RWPE2 (cell line): ENCODE measurements around the gene OSBPL2.

Experiments used
- ATAC-seq: fragments of 200-7000 bp; cut with Tn5 transposase; 3 replicates; pipeline ENCODE4 v1.9.1; 2021; ENCODE audit warnings: low read depth
- DNase-seq: peaks from one replicate; pipeline ENCODE4 v3.0.0-alpha.2; 2020; ENCODE audit warnings: low spot score
- H3K27ac ChIP-seq: fragments of 450-650 bp; 2 replicates; pipeline ENCODE4 v1.5.1; 2017; ENCODE audit warnings: mild to moderate bottlenecking; ENCODE audit not compliant: poor library complexity, severe bottlenecking
- H3K27me3 ChIP-seq: fragments of 250-450 bp; sonication (Bioruptor Pico); 2 replicates; pipeline ENCODE4 v1.5.1; 2021; ENCODE audit warnings: mild to moderate bottlenecking, moderate library complexity; ENCODE audit not compliant: insufficient read depth, poor library complexity, severe bottlenecking
- H3K36me3 ChIP-seq: fragments of 250-450 bp; sonication (Bioruptor Pico); 2 replicates; pipeline ENCODE4 v1.5.1; 2020; ENCODE audit warnings: low read depth, mild to moderate bottlenecking, moderate library complexity
- H3K4me1 ChIP-seq: fragments of 250-450 bp; sonication (Bioruptor Pico); 2 replicates; pipeline ENCODE4 v1.5.1; 2021; ENCODE audit warnings: mild to moderate bottlenecking, moderate library complexity; ENCODE audit not compliant: insufficient read depth, poor library complexity, severe bottlenecking
- H3K4me3 ChIP-seq: fragments of 250-450 bp; sonication (Bioruptor Pico); 2 replicates; pipeline ENCODE4 v1.5.1; 2021; ENCODE audit warnings: mild to moderate bottlenecking, moderate library complexity; ENCODE audit not compliant: severe bottlenecking
- H3K9me3 ChIP-seq: fragments of 250-450 bp; sonication (Bioruptor Pico); 2 replicates; pipeline ENCODE4 v1.5.1; 2021; ENCODE audit warnings: mild to moderate bottlenecking, moderate library complexity; ENCODE audit not compliant: severe bottlenecking
- TF ChIP-seq, protein P1 (sequence below): fragments of 450-650 bp; IDR thresholded peaks from one replicate; pipeline ENCODE4 v1.5.1; 2017; ENCODE audit warnings: mild to moderate bottlenecking, moderate library complexity; ENCODE audit not compliant: poor library complexity, severe bottlenecking

OSBPL2 gene

DNA sequence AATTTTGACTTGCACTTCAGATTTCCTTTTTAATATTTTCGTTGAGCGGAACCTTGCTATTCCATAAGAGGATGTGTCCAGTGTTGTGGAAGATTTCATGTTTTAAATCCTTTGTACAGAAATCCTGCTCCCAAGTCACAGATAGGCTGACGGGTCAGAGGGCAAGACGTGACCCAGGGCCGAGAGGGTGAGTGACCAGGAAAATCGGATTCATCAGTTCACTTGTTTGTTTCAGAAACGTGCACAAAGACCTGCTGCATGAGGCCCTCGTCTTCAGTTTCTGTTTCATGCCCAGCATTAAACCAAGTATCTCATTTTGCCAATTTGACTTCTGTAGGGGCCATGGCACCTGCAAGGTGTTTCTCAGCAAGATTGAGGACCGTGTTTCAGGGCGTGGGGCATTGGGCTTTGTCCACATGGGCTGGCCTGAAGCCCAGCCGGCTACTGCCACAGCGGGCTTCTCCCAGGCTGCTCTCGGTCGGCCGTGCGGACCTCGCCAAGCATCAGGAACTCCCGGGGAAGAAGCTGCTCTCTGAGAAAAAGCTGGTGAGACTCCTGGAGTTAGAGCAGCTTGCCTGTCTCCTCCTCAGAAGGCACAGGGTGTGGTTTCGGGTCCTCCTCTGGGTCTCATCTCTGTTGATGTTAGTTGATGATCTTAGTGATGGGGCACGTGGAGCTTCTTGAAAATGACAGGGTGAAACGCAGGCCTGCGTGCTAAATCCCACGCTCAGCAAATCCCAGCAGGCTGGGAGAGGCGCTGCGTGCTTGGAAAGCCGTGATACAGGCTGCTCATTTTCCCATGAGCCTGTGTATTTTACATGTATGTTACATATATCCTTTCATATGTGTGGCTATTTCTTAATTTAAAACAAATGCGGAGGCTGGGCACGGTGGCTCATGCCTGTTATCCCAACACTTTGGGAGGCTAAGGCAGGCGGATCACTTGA is 45.0 kb upstream of the OSBPL2 start:
- no peak overlapping the region for H3K4me3 ChIP-seq
- ATAC-seq: no peak
- no peak overlapping the region for H3K27ac ChIP-seq
- DNase-seq: peak; percentile 72
- TF ChIP-seq, protein P1, sequence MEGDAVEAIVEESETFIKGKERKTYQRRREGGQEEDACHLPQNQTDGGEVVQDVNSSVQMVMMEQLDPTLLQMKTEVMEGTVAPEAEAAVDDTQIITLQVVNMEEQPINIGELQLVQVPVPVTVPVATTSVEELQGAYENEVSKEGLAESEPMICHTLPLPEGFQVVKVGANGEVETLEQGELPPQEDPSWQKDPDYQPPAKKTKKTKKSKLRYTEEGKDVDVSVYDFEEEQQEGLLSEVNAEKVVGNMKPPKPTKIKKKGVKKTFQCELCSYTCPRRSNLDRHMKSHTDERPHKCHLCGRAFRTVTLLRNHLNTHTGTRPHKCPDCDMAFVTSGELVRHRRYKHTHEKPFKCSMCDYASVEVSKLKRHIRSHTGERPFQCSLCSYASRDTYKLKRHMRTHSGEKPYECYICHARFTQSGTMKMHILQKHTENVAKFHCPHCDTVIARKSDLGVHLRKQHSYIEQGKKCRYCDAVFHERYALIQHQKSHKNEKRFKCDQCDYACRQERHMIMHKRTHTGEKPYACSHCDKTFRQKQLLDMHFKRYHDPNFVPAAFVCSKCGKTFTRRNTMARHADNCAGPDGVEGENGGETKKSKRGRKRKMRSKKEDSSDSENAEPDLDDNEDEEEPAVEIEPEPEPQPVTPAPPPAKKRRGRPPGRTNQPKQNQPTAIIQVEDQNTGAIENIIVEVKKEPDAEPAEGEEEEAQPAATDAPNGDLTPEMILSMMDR: no peak
- H3K9me3 ChIP-seq: no peaks in the 10 kb centered on the region
- H3K36me3 ChIP-seq: peaks cover 78% of the 10 kb centered on the region
- H3K4me1 ChIP-seq: no peaks in the 10 kb centered on the region
- no peaks in the 10 kb centered on the region for H3K27me3 ChIP-seq

DNA sequence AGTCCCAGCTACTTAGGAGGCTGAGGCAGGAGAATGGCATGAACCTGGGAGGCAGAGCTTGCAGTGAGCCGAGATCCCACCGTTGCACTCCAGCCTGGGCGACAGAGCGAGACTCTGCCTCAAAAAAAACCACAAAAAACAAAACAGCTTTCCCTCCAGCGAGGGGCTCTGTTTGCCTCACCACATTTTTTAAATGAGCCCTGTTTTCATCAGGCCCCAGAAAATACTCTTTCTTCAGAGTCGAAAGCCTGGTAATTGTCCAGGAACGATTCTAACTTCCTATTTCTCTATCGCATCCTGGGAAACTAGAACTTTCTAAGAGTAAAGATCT is 43.3 kb upstream of the OSBPL2 start:
- Histone ChIP-seq H3K36me3 (peaks cover 76% of the 10 kb centered on the region), H3K27me3 (no peaks in the 10 kb centered on the region), H3K9me3 (no peaks in the 10 kb centered on the region), H3K4me1 (no peaks in the 10 kb centered on the region), H3K27ac (no peak overlapping the region), H3K4me3 (no peak overlapping the region)
- DNase-seq (no peak), ATAC-seq (no peak)
- TF ChIP-seq, protein P1: no peak

DNA sequence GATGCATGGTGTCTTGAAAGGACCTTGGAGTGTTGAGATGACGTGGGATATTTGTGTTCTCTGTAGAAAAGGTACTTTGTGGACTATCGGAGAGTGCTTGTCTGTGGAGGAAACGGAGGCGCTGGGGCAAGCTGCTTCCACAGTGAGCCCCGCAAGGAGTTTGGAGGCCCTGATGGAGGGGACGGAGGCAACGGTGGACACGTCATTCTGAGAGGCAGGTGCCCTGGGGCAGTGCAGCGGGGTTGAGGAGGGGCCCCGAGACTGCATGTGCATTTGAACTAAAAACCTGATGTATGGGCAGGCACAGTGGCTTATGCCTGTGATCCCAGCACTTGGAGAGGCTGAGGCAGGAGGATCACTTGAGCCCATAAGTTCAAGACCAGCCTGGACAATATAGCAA is 42.6 kb upstream of the OSBPL2 start:
- no peaks in the 10 kb centered on the region for H3K4me1 ChIP-seq
- H3K9me3 ChIP-seq: no peaks in the 10 kb centered on the region
- DNase-seq: peak; percentile 78
- H3K27ac ChIP-seq: no peak overlapping the region
- H3K4me3 ChIP-seq: no peak overlapping the region
- no peaks in the 10 kb centered on the region for H3K27me3 ChIP-seq
- TF ChIP-seq, protein P1: no peak
- peaks cover 77% of the 10 kb centered on the region for H3K36me3 ChIP-seq
- ATAC-seq: no peak

DNA sequence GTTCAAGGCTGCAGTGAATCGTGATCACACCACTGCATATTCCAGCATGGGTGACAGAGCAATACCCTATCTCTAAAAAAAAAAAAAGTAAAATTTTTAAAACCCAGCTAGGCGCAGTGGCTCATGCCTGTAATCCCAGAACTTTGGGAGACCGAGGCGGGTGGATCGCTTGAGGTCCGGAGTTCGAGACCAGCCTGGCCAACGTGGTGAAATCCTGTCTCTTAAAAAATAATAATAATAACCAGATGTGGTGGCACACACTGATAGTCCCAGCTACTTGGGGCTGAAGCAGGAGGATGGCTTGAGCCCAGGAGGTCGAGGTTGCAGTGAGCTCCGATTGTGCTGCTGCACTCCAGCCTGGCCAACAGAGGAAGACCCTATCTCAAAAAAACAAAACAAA is 42.0 kb upstream of the OSBPL2 start:
- Histone ChIP-seq H3K4me3 (no peak overlapping the region), H3K27ac (no peak overlapping the region), H3K4me1 (no peaks in the 10 kb centered on the region), H3K36me3 (peaks cover 82% of the 10 kb centered on the region), H3K9me3 (no peaks in the 10 kb centered on the region), H3K27me3 (no peaks in the 10 kb centered on the region)
- ATAC-seq: no peak
- DNase-seq: peak; percentile 44
- TF ChIP-seq, protein P1: no peak

DNA sequence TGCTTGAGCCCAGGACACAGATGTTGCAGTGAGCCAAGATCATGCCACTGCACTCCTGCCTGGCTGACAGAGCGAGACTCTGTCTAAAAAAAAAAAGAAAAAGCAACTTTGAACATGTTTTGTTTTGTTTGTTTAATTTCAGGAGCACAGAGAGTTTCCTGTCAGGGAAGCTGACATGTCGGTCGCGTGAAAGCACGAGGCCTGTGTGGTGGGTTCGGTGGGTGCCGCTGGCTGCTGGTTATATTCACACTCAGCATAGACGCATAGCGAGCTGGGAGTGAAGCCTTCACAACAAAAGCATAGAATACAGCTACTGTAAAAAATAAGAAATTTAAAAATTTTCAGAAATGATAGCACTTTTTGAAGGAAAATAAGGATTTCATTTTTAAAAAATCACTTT is 41.0 kb upstream of the OSBPL2 start:
- ATAC-seq (no peak), DNase-seq (peak; percentile 66)
- H3K27ac ChIP-seq: no peak overlapping the region
- H3K27me3 ChIP-seq: no peaks in the 10 kb centered on the region
- H3K4me1 ChIP-seq: peaks cover 5% of the 10 kb centered on the region
- H3K4me3 ChIP-seq: no peak overlapping the region
- peaks cover 93% of the 10 kb centered on the region for H3K36me3 ChIP-seq
- no peaks in the 10 kb centered on the region for H3K9me3 ChIP-seq
- TF ChIP-seq, protein P1: no peak
